Left cardiac atrium (tissue), 4 donors: ENCODE data around the gene DOCK11. TPM values are rescaled to one million over a fixed set of nuclear protein-coding genes. Genes with fewer than 3 reads are reported as not detected.

Source experiments
- ATAC-seq, 2 donors: fragments of 200-7000 bp; cut with Tn5 transposase; one replicate each; pipeline ENCODE4 v1.9.1; 2020; ENCODE audit warnings: mild to moderate bottlenecking in 2 of 2, moderate library complexity in 2 of 2
- DNase-seq: peaks from one replicate; pipeline ENCODE4 v3.0.0-alpha.2; 2020
- intact Hi-C, 2 donors: fragments of 100-400 bp; cut with DNase I; formaldehyde crosslinking; loops; one replicate each; pipeline versions ENCODE4 v1.14.1 to v1.15.1; 2022 to 2023
- total RNA-seq, 2 donors: library from RNA; stranded (reverse); fragmentation: NEBNext Ultra II Directional; extraction: Animal tissue kit (Norgen Biotek cat#: 25700); gene quantifications; one replicate each; pipeline ENCODE4 v1.2.1, GENCODE V29; 2021
- donor health status: DM: no; HTN: yes; CAD: no.
- donor health status: DM: no; HTN: yes; CAD: no; lungs with severe emphysema.
- donor health status: DM: yes; HTN: yes; CAD: no.
- donor health status: Dilated cardiomyopathy.

The DOCK11 gene
- total RNA-seq, 2 donors from 2014 or later = 15.8 to 22.1 TPM

DNA sequence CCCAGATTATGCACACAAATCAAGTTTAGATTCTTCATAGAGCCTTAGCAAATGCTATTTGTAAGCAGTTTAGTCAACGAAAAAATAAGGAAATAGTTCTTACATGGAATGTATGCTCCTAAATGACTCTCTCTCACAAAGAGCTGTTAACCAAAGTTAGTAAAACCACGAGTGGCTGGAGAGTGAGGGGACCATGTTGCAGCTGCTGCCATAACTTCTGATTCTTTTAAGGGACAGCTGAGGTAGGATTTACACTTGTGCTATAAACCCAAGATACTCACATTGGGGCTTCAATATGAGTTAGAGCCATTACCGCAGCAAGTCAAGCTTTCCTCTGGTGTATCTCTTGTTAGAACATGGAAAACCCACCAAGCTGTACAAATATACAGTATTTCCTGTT, 2.7 kb downstream of the DOCK11 start:
- no peak for ATAC-seq
- intact Hi-C loops = no loop called here
- DNase-seq = no peak

DNA sequence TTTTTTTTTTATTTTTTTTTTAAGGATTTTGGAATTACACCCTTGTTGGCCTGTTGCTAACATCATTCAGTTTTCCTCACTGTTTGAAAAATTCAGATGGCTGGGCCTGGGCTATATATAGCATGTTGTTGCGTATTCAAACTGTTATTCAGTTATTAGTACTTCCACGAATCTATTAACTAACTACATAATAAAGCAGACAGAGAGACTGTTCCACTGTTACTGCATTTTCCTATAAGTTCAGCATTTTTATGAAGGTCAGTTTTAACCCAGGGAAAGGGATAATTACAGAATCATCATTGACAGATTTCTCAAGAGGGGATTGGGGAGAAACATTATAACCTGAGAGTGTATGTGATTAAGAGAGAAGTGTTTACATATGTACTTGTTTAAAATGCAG, 3.1 kb downstream of the DOCK11 start:
- no peak for ATAC-seq
- intact Hi-C loops = no loop called here
- no peak for DNase-seq

DNA sequence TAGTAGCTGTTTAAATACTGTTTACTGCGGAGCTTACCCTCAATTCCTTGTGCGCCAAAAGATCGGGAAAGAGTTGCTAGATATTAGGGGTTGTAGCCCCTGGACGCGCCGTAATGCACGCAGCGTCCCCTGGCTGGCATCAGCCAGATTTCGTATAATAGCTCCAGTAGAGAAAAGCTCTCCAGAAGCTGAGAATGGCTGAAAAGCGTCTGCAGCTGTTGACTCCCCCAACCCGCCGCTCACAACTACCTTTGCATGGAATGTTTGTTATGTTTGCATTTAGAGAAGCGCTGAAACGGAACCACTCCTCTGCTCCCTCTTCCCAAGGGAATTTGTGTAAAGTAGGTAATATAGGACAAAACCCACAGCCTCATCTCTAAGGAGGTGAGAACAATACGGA, 3.7 kb downstream of the DOCK11 start:
- ATAC-seq (no peak), DNase-seq (no peak)
- intact Hi-C loops = no loop called here

DNA sequence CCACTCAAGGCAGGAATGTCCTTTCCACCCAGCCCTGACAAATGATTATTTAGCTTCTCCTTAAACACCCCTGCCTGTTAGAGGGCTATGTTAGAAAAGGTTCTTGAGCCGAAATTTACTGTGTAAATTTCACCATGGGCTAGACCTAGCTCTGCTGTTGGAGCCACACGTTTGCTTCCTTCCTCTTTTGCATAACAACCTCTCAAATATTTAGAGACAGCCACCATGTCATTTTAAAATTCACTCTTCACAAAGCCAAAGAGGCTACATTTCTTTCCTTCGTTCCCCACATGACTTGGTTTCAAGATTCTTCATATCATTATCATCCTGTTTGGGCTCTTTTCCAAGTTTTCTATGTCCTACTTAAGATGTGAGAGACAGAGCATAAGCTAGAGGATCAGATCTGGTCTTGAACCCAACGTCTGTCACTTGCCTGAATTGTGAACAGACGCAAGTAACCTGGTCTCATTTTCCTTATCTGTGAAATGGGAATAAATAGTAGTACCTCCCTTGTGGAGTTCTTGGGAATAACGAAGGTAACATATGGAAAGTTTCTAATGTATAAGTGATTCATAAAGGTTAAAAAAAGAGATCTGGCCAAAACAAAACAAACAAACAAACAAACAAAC, 6.7 kb downstream of the DOCK11 start:
- intact Hi-C loops = no loop called here
- DNase-seq = no peak
- ATAC-seq = no peak

DNA sequence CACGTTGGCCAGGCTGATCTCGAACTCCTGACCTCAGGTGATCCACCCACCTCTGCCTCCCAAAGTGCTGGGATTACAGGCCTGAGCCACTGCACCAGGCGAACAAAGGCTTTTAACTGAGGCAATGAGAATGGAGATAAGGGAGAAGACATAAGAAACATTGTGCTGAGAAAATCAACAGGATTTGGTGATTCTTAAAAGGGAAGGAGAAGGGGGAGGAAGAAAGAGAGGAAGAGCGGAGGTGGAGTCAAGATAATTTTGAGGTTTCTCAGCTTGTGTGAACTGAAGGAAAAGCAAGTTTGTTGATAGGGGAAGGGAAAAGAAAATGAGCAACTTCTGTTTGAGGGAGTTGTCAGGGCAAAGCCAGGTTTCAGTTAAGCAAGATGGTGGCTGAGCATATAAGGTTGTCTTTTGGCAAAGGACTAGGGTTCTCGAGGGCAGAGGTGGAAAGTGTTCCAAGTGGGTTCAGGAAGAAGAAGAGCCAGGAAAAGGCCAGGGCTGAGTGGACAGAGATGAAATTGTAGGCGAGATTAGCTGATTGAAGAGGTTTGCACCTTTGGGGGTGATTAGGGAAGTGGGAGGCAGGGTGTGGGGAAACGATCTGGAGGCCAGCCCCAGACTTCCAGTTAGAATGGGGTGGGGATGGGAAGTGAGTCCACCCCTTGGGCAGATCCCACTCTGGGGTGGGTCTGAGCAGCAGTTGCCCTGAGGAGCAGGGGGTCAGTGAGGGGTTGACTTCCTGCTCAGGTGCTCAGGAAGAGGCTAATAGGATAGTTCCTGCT, 7.8 kb downstream of the DOCK11 start:
- intact Hi-C loops = no loop called here
- DNase-seq (no peak), ATAC-seq (no peak)

DNA sequence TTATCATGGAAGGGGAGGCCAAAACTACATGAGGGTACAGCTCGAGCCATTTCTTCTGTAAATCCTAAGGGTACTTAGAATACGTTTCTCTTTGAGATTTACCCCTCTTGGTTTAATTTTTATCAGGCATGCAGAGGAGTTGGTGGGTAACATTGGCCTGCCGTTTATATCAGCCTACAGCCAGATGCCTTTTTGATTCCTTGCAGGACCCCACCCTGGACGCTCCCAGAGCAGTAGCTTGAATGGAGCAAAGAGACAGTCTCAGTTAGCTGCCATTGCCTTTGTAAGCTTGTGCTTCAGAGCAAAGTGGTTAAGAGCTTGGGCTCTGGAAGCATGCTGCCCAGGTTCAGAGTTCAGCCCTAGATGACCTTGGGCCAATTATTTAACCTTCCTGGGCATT, 9.0 kb downstream of the DOCK11 start:
- intact Hi-C loops = no loop called here
- DNase-seq = no peak
- no peak for ATAC-seq

DNA sequence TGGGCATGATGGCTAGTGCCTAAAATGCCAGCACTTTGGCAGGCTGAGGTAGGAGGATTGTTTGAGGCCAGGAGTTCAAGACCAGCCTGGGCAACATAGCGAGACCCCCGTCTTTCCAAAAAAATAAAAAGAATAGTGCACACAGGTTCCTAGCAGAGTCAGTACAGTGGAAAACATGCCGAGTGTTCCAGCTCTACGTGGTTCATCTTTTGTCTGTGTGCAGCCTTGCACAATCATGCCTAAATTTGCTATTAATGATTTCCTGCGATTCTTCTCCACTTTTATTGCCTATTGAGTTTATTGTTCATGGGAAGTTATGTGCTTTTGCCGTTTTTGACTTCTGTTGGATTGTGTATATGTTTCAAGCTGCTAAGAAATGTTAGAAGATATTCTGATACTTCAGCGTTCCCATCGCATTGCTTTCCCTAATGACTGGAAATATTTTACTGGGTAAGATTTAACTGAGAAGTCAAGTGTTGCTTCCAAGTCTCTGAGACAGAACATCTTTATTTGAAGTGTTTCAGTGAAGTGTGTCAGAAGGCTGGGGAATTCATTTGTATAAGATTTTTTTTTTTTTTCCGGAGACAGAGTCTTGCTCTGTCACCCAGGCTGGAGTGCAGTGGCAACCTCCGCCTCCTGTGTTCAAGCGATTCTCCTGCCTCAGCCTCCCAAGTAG, 11.3 kb downstream of the DOCK11 start:
- ATAC-seq = no peak
- DNase-seq = no peak

DNA sequence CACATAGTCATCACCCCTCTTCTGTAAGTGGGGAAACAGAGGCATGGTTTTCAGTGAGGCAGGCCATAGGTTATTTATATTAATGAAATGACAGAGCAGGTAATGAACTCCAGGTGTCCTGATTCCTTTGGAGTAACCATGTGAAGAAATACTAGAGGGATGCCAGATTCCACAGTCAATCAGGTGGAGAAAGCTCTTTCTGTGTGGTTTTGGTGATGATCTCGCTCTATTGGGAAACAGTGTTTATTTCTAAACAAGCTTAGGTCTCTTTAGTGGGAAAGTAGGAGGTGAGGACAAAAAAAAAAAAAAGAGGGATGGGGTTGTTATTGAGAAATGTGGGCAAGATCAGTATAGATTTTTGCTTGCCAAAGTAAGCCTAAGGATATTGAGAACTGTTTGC, 12.2 kb downstream of the DOCK11 start:
- DNase-seq = no peak
- intact Hi-C loops = no loop called here
- ATAC-seq = no peak

More for the DNA sequence above, 11.3 kb downstream of the DOCK11 start:
- intact Hi-C loops = no loop called here

DNA sequence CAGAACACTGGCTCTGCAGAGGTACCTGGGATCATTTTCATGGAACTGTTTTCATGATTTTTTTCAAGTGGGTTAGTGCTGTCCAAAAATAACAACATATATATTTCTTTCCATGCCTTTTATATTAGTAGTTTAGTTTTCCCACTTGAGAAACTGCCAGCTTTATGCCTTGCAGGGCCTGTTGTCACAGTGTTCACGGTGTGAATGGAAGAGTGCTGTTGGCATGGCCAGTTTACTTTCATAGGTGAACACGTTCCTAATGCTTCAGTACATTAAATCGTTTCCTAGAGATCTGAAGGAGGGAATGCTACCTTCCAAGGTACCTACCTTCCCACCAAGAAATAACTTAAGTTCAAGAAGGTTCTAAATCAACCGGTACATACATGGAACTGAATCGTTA, 12.6 kb downstream of the DOCK11 start:
- no peak for ATAC-seq
- intact Hi-C loops = no loop called here
- DNase-seq = no peak

DNA sequence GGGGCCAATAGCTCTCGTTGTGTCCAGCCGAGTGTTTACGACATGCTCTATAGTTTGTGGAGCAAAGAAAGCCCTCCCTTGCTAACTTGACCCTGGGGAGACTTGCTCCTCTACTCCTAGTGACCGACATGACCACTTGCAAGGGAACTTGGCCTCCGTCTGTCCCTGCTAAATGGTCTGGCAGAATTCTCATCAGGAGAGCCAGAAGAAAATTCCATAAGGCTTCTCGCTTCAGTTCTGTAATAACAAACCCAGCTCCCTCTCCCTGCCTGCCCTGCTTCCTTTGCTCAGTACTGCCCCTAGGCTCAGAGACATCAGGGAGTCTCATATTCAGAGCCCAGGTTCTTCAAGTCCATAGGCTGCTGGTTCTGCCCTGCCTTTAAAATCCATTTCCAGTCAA, 13.0 kb downstream of the DOCK11 start:
- no peak for DNase-seq

DNA sequence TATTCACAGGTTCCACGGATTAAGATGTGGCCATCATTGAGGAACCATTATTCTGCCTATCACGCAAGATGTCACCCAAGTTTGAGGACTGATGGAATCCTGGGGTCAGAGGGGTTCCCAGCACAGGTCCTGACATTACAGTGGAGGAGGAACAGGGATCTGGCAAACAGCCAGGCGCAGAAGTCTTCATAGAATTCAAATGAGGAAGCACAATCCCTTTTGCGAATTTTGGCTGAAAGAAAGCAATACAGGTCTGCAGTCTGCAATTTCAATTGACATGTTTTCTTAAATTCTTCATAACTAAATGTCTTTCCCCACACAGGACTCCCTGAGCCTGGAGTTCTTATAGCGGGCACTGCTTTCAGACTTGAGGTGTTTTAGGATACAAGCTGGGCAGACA, 14.5 kb downstream of the DOCK11 start:
- DNase-seq = peak; percentile 45
- intact Hi-C loops = no loop called here
- ATAC-seq = no peak

More for the DNA sequence above, 13.0 kb downstream of the DOCK11 start:
- peak; percentile 48 to 77 for ATAC-seq
- intact Hi-C loops = no loop called here

DNA sequence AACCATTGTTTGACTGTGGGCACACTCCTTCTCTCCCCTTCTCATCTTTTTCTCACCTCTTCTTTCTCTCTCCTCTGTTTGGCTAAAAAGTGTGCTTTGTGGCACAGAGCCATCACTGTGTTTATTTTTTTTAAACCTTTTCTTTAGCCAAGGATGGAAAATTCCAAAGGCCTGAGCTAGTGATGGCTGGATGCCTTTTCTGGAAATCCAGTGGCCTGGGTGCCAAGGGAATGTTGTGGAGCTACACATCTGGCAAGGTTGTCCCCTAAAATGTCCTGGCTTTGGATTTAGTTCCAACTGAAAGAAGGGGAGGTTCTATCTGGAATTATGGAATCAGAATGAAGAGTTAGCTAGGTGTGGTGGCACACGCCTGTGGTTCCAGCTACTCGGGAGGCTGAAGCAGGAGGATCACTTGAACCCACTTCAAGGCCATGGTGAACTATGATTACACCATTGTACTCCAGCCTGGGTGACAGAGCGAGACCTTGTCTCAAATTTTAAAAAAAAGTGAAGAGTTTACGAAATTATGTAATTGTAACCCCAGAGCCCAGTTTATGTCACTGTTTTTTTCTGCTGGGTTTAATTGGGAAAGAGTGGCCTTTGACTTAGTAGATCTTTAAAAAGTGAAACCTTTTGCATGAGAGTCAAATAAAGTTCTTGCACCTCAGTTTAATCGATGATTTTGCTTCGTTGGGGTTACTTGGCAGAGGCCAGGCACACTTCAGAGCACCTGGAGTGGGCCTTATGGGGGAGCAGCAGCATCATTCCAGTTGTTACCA, 17.7 kb downstream of the DOCK11 start:
- intact Hi-C loops = no loop called here
- no peak for DNase-seq
- ATAC-seq = peak in 1 of 2 donors; percentile 39

DNA sequence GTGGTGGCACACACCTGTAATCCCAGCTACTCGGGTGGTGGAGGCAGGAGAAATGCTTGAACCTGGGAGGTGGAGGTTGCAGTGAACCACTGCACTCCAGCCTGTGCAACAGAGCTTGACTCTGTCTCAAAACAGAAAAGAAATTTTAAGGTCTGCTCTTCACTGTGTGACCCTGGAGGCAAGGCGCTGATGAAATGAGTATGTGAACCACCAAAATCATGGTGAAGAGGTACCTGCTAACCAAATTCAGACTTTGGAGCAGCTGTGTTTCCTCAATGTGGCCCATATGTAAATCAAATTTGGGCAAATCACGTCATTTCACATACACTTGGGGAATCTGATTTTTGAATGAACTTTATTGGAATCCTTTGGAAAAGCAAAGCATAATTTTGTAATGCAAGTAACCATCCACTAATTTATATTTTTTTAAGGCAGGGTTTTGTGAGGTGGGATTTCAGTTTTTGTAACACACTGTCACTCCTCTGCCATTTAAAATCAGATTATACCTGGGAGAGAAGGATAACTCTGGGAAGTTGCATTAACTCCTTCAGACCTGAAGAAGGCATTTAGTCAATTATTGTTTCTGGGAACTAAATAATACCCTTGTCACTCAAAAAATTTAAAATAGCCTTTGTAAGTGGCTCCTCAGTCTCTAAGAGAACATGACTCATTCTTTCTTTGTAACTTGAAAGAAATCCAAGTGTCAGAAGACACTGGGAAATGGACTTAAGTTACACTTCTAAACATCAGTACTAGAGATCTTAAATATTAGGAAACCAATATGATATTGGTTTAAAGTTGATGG, 24.0 kb downstream of the DOCK11 start:
- DNase-seq = no peak
- ATAC-seq = peak in 1 of 2 donors; percentile 23
- intact Hi-C loops = no loop called here

DNA sequence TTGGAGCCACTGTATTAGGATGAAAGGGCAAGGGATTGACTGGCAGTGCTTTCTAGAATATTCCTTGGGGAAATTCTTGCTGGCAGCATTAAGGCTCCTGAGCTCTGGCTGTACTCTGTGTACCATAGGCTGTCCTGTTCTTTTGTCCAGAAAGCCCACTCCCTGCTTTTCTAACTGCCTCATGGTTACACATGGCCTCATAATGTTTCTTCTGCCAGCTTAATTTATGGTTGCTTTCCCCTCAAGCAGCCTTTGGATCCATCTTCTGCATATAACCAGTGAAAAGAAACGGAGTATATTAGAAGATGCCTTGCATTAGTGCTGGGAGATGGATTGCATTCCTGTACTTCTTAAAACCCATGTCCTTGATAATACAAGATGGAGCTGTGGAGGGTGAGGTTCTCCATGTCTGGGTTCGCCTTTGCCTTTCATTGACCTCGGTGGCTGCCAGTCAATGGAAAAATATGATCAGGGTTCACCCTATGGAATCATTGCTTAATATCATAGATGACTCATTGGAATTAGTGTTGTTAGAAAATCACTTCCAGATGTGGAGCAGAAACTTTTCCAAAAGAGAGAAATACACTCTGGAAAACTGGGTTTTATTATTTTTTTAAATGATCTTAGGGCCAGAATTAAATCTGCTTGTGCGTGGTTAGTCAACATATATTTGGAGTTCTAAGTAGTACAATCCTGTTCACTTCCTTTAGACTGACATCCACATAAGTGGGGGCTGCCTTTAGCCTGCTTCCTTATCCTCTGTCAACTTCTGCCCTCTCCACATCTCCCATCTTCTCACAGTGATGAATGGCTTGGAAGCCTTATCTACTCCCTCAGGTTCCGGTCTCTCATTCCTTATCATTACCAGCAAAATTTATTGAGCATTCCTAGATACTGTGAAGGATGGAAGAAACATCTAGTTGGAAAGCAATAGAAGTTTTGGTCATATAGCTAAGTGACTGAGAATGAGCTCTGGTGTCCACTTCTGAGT, 24.9 kb downstream of the DOCK11 start:
- no peak for DNase-seq
- peak; percentile 37 to 47 for ATAC-seq
- intact Hi-C loops = no loop called here

DNA sequence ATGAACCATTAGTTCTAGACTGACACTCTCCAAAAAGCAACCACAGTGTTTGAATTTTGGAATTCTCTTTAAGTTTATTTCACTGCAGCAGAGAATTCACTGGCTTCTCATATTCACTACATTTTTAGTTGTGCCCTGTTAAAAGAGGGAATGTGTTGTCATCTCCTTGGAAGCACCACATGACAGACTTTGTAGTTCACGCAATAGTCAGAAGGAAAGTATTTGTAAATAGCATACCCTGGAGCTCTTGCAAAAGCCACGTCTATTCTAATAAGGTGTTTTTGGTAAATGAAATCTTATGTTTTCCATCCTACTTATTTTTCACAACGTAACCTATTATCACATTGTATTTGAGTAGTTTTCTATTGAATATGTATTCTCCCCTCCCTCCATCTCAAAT, 25.8 kb downstream of the DOCK11 start:
- no peak for DNase-seq
- intact Hi-C loops = no loop called here
- ATAC-seq = no peak

DNA sequence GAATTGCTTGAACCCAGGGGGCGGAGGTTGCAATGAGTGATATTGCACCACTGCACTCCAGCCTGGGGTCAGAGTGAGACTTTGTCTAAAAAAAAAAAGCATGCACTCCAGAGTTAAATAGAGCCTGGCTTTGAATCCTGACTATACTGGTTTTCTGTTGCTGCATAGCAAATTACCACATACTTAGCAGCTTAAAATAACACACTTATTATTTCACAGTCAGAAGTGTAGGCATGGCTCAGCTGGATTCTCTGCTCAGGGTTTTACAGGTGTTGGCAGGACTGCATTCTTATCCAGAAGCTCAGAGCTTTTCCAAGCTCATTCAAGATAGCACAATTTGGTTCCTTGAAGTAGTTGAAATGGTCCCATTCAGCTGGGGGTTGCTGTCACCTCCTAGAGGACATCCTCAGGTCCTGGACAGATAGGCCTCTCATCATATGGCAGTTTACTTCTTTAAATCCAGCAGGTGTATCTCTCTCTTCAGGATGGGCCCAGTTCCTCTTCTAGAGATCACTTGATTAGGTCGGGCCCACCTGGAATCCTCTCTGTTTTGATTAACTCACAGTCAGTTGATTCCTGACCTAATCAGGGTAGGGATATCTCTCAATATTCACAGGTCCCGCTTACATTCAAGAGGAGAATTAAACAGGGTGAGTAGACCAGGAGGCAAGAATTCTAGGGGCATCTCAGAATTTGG, 26.8 kb downstream of the DOCK11 start:
- intact Hi-C loops = no loop called here
- DNase-seq (no peak), ATAC-seq (no peak)

DNA sequence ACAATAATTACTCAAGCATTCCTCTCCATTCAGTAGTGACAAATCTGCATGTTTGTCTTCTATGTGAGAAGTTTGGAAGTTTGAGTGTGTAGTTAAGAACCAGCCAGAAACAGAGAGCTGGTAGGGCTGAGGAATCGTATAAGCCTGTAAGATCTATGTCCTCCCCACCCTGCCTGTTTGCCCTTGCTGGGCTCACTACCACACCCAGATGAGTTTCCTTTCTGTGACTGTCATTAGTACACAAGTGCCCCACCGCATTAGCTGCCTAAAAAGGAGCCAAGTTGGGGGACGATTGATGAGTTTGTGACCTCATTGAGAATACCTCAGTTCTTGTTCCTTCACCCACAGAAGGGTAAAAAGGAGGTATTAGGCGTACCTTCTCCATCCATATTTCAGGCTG, 28.3 kb downstream of the DOCK11 start:
- no peak for DNase-seq
- no peak for ATAC-seq
- intact Hi-C loops = no loop called here
